ENCODE measurements around the gene PSAP. TPM values are rescaled to one million over a fixed set of nuclear protein-coding genes. Genes with fewer than 3 reads are reported as not detected.

PSAP gene
- total RNA-seq, 1 donor from 2014 or later, result 1,672 TPM

DNA sequence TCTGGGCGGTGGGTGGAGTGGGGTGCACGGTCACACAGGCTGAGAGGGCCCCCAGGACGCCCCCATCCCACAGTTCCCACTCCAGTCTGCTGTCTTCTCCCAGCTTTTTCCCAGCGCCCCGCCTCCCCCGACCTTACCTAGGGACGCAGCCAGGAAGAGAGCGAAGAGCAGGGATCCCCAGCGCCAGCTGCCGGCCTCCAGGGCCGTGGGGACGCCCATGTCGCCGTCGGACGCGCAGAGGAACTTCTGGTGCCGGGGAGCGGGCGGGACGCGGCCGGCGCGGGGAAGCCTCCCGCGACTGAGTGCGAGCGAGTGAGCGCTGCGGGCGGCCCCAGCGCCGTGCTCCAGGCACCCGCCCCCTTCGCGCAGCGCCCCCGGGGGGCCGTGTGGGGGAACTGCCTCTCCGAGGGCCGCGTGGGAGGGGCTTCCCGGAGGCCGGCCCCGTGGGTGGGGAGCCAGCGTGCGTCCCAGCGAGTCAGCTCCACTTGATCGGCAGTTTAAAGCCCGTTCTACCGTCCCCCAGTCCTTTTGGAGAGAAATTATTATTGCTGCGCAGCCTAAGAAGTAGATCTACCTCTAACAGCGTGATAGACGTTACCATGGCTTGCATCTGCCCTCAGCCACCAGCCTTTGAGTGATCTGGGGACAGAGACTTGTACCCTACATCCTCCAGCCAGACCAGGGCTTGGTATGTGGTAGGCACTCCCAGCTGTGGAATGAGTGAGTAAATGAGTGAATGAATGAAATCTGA, 77.7 kb downstream of the PSAP start, which contains the start of gene VSIR:
TSS of gene VSIR (minus strand) at position 300 of the 751 bp plus-strand sequence. CDS start at position 219, 81 bp downstream.
- Histone ChIP-seq H3K36me3 (no peaks in the 10 kb centered on the region), H3K27me3 (ENCODE audit: low read depth) (no peaks in the 10 kb centered on the region), H3K4me1 (peaks cover 79% of the 10 kb centered on the region), H3K4me3 (peak within 1 kb of the TSS; percentile 96), H3K9me3 (replicated peaks) (no peaks in the 10 kb centered on the region), H3K27ac (replicated peaks) (peak within 1 kb of the TSS; percentile 99)
- peak; percentile 93 for DNase-seq
- intact Hi-C loops (cut with micrococcal nuclease), result loop anchor here (10.0 kb wide), 1 partner anchor 49 kb away; no protein-coding TSS in a partner anchor
- TF ChIP-seq, protein P1, sequence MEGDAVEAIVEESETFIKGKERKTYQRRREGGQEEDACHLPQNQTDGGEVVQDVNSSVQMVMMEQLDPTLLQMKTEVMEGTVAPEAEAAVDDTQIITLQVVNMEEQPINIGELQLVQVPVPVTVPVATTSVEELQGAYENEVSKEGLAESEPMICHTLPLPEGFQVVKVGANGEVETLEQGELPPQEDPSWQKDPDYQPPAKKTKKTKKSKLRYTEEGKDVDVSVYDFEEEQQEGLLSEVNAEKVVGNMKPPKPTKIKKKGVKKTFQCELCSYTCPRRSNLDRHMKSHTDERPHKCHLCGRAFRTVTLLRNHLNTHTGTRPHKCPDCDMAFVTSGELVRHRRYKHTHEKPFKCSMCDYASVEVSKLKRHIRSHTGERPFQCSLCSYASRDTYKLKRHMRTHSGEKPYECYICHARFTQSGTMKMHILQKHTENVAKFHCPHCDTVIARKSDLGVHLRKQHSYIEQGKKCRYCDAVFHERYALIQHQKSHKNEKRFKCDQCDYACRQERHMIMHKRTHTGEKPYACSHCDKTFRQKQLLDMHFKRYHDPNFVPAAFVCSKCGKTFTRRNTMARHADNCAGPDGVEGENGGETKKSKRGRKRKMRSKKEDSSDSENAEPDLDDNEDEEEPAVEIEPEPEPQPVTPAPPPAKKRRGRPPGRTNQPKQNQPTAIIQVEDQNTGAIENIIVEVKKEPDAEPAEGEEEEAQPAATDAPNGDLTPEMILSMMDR (IDR thresholded peaks at IDR 0.05; ENCODE audit: borderline replicate concordance), result peak; percentile 97

DNA sequence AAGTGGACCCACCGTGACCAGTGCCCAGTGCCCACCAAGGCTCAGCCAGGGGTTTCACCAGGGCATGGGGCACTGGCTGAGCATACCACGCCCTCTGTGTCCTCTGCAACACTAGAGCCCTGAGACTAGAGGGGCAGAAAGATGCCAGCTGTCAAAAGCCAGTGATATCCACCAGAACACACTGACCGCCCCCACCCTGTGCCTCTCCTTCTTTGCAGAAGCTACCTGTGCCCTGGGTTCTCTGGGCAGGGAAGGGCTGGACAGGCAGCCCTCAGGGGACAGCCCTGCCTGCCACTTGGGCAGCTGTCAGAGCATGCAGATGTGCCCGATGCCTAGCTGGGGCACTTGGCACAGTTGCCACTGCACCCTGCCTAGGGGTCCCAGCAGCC, 78.2 kb downstream of the PSAP start:
- Histone ChIP-seq H3K27ac (replicated peaks) (peak overlapping the region; percentile 99), H3K36me3 (no peaks in the 10 kb centered on the region), H3K4me3 (peak overlapping the region; percentile 96), H3K9me3 (replicated peaks) (no peaks in the 10 kb centered on the region), H3K4me1 (peaks cover 84% of the 10 kb centered on the region), H3K27me3 (ENCODE audit: low read depth) (no peaks in the 10 kb centered on the region)
- intact Hi-C loops (cut with micrococcal nuclease), result loop anchor here (10.0 kb wide), 1 partner anchor 48 kb away; no protein-coding TSS in a partner anchor
- DNase-seq, result no peak
- TF ChIP-seq, protein P1 (IDR thresholded peaks at IDR 0.05; ENCODE audit: borderline replicate concordance), result no peak

DNA sequence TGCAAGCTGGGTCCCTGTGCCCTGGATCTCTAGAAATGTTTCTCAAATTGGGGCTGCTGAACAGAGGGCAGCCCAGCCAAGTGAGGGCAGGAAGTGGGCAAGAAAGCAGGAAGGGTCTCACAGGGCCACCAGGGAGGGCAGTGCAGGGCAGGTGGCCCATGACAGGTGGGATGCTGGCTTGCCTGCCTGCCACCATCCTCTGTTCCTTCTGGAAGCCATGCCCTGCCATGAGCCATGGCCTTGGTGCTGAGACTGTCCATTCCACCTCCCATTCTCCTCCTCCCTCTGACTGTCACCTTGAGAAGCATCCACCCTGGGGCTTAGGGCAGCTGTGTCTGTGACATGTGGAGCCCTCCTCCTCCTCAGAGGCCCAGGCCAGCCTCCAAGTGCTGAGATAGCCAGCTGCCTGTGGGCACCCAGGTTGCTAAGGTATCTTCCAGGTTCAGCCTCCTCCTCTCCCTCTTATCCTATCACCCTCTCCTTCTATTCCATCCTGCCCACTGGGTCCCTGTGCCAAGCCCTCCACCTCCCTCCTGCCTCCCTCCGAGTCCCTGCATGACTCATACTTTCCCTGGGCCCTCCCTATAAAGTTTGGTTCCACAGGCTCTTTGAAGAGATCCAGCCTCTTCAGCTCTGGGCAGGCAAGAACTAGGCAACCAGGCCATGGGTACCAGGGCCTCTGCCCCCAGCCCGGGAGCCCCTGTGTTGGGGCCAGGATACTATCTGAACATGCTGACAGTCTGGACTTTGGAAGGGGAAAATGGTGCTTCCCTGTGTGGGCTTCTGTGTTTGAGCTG, 79.0 kb downstream of the PSAP start:
- H3K4me3 ChIP-seq, result peak overlapping the region; percentile 96
- H3K4me1 ChIP-seq, result peaks cover 92% of the 10 kb centered on the region
- intact Hi-C loops (cut with micrococcal nuclease), result loop anchor here (10.0 kb wide), 1 partner anchor 47 kb away; no protein-coding TSS in a partner anchor
- peak; percentile 72 for DNase-seq
- H3K36me3 ChIP-seq, result no peaks in the 10 kb centered on the region
- peak overlapping the region; percentile 99 for H3K27ac ChIP-seq (replicated peaks)
- TF ChIP-seq, protein P1 (IDR thresholded peaks at IDR 0.05; ENCODE audit: borderline replicate concordance), result no peak
- no peaks in the 10 kb centered on the region for H3K9me3 ChIP-seq (replicated peaks)
- H3K27me3 ChIP-seq (ENCODE audit: low read depth), result no peaks in the 10 kb centered on the region

DNA sequence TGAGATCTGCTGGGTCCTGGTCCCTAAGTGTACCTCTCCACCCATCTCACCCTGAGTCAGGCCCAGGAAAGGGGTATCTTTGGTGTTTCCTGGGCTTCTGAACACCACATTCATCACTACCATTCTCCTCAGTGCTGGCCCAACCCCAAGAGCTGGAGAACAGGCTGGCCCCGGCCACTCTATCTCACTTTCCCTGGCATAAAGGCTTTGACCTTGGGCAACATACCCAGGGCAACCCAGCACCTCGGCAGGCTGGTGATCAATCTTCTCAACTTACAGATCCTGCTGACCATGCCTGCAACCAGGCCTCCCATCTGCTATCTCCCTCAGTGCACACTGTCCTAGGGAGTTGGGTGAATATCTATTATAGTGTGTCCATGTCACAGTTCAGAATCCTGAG, 79.8 kb downstream of the PSAP start:
- intact Hi-C loops (cut with micrococcal nuclease), result loop anchor here (10.0 kb wide), 1 partner anchor 46 kb away; no protein-coding TSS in a partner anchor
- H3K4me3 ChIP-seq, result peak overlapping the region; percentile 96
- no peaks in the 10 kb centered on the region for H3K27me3 ChIP-seq (ENCODE audit: low read depth)

DNA sequence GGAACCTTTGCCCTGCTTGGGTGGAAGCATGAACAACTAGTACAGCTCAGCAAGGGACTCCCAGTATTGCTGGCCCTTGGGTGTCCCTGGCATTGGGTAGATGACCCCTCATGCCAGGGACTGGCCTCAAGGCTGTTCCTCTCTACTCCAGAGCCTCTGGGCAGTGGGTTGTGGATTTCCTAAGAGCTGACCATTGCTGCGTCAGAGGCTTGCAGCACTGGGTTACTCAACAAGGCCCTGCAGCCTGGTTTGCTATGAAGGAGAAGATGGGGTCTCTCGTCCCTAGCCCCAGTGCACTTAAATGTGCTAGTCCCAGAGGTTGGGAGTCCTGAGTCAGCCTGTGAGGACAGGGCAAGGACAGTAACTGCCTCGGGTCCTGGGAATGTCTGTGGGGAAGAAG, 80.3 kb downstream of the PSAP start:
- Histone ChIP-seq H3K4me1 (peaks cover 99% of the 10 kb centered on the region), H3K27me3 (ENCODE audit: low read depth) (no peaks in the 10 kb centered on the region), H3K36me3 (no peaks in the 10 kb centered on the region), H3K27ac (replicated peaks) (peak overlapping the region; percentile 99), H3K9me3 (replicated peaks) (no peaks in the 10 kb centered on the region), H3K4me3 (peak overlapping the region; percentile 96)
- intact Hi-C loops (cut with micrococcal nuclease), result loop anchor here (10.0 kb wide), 1 partner anchor 46 kb away; no protein-coding TSS in a partner anchor
- DNase-seq, result no peak
- TF ChIP-seq, protein P1 (IDR thresholded peaks at IDR 0.05; ENCODE audit: borderline replicate concordance), result no peak

More for the DNA sequence above, 79.8 kb downstream of the PSAP start:
- Histone ChIP-seq H3K4me1 (peaks cover 99% of the 10 kb centered on the region), H3K27ac (replicated peaks) (peak overlapping the region; percentile 99), H3K36me3 (no peaks in the 10 kb centered on the region), H3K9me3 (replicated peaks) (no peaks in the 10 kb centered on the region)
- TF ChIP-seq, protein P1 (IDR thresholded peaks at IDR 0.05; ENCODE audit: borderline replicate concordance), result no peak
- DNase-seq, result peak; percentile 63

Data from left ventricle myocardium inferior (tissue), 1 donor.